Fibroblast of gingiva (primary cell): ENCODE data around the gene BHLHA15.

Experiments
- DNase-seq: peaks from one replicate; pipeline ENCODE4 v3.0.0-alpha.2; 2011; ENCODE audit warnings: low read depth

BHLHA15 gene

GRCh38 chr7:98244871-98245270, 33.6 kb downstream of the BHLHA15 start:
- DNase-seq, result no peak

DNA sequence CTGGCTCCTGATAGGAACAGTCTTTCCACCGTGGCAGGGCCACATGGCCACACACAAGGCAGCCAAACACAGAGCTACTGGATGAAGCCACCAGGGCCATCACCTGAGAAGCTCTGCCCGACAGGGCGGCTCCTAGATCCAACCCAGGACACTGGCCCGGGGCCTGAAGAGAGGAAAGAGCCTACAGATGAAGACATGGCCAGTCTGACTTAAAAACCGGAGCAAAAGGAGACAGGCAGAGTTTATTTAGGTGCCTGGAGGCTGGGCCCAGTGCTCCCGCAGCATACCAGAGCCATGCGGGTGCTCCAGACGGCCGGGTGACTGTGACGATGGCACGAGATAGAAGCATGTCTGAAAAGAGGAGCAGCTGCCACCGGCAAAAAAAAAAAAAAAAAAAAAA, 36.9 kb downstream of the BHLHA15 start:
- no peak for DNase-seq

DNA sequence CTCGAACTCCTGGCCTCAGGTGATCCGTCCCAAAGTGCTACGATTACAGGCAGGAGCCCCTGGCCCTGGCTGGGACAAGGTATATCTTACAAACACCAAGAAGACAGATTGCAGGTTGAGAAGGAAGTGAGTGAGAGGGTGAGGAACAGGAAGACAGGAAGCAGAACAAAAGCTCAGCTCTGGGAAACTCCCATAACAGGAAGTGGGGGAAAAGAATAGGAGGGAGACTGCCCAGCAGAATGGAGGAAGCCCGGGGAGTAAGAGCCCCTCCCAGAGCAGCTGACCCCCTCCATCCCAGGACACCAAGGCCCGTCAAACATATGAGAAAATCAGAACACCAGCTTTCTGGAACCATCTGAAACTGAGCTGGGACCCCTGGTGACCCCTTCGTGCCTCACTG, 37.9 kb downstream of the BHLHA15 start:
- DNase-seq, result no peak

DNA sequence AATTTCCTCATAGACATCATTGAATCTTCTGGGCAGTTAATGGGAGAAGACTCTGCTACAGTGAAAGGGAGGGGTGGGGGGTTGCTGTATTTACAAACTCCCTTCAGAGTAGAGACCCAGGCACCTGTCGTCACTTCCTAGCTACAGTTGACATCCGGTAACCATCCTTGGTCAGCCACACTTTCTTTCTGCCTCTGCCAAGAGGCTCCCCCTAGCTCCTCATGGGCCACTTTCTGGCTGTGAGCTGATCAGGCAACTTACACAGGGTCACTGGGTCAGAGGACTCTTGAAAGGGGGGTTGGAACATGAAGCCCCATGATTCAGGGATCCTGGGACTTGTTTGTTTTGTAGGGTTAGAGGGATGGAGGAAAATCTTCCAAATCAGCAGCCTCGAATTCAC, 39.5 kb downstream of the BHLHA15 start:
- DNase-seq, result no peak

DNA sequence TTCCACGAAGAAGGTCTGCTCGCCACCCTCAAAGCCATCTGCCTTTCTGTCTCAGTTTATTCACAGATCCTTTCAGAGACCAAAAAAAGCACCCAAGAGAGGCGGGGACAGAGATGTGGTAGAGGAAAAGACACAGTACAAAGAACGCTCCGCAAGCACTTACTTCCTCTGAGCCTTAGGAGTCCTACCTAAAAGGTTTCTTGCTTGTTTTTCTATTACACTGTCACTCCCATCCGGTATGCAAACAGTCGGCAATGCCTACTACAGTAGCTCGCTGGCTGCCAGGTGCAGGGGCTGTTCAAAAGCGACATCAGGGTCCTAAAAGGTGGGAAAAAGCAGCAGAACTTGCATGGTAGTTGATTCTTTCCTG, 40.0 kb downstream of the BHLHA15 start:
- no peak for DNase-seq

GRCh38 chr7:98251601-98252424, 40.6 kb downstream of the BHLHA15 start, which contains the start of gene TECPR1:
Gene TECPR1 (minus strand): TSS chr7:98252232. CDS start chr7:98246146, 6,086 bp downstream.
- DNase-seq, result peak; percentile 92

GRCh38 chr7:98252425-98253054, 41.3 kb downstream of the BHLHA15 start:
- peak; percentile 14 for DNase-seq

DNA sequence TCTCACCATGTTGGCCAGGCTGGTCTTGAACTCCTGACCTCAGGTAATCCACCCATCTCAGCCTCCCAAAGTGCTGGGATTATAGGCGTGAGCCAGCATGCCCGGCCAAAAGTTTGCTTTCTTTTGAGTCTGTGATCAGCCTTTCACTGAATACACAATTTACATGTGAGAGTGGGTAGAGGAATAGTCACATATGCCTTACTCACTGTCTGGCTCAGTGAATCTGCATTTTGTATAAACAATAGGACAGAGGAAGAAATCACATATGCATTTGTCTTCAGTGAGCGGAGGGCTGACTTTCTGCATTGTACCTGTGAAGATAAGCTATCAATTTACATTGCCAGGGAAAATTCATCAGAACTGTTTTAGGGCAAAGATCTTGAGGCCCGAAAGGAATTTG, 43.3 kb downstream of the BHLHA15 start:
- DNase-seq, result no peak

- DNase-seq, result no peak
These were observed 43.8 kb downstream of the BHLHA15 start for GRCh38 chr7:98254951-98255610.

- no peak for DNase-seq
These were observed 45.2 kb downstream of the BHLHA15 start for GRCh38 chr7:98256431-98256830.

DNA sequence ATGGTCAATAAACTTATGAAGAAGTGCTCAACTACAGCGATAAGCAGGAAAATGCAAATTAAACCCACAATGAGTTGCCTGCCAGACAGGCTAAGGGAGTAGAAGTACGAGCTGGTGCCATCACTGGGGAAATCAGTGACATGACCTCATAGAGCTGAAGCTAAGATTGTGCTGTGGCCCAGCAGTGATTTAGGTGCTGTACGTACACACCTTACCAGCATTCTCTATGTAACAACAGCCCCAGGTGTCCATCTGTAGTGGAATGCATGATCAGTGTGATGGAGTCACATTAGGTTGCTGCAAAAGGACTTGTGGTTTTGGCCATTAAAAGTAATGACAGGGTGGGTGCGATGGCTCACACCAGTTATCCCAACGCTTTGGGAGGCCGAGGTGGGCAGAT, 46.5 kb downstream of the BHLHA15 start:
- no peak for DNase-seq
